Stimulated activated CD8-positive, alpha-beta memory T cell treated with anti-CD3 and anti-CD28 coated beads, Interleukin-4, amount 100 ng/mL, for 48 hours (primary cell): ENCODE results near the gene OR4D1.

Source experiments
- DNase-seq: peaks from one replicate; pipeline ENCODE4 v3.0.0-alpha.2; 2020

OR4D1 gene

GRCh38 chr17:58156839-58157803 lies 8.9 kb downstream of the OR4D1 start:
- DNase-seq, result peak; percentile 75

- DNase-seq, result no peak
Measured at GRCh38 chr17:58158181-58158580, 10.0 kb downstream of the OR4D1 start.

GRCh38 chr17:58161566-58161965 lies 13.4 kb downstream of the OR4D1 start:
- no peak for DNase-seq

GRCh38 chr17:58165981-58166380 lies 17.8 kb downstream of the OR4D1 start:
- no peak for DNase-seq

GRCh38 chr17:58166682-58167081 lies 18.5 kb downstream of the OR4D1 start, which contains the start of gene OR4D2:
TSS of gene OR4D2 (plus strand) at chr17:58166982. CDS start at chr17:58169656, 2,674 bp downstream.
- no peak for DNase-seq

GRCh38 chr17:58170622-58171021 lies 22.4 kb downstream of the OR4D1 start:
- DNase-seq, result no peak

GRCh38 chr17:58172369-58173071 lies 24.3 kb downstream of the OR4D1 start:
- no peak for DNase-seq

GRCh38 chr17:58174871-58175270 lies 26.7 kb downstream of the OR4D1 start:
- DNase-seq, result no peak

GRCh38 chr17:58176200-58176599 lies 28.0 kb downstream of the OR4D1 start:
- DNase-seq, result no peak

- DNase-seq, result no peak
Measured at GRCh38 chr17:58181796-58182195, 33.6 kb downstream of the OR4D1 start.

- no peak for DNase-seq
Measured at GRCh38 chr17:58183514-58183913, 35.3 kb downstream of the OR4D1 start.

GRCh38 chr17:58184308-58184985 lies 36.3 kb downstream of the OR4D1 start:
- no peak for DNase-seq

- DNase-seq, result no peak
Measured at GRCh38 chr17:58184986-58185761, 37.0 kb downstream of the OR4D1 start.

GRCh38 chr17:58186591-58186990 lies 38.4 kb downstream of the OR4D1 start:
- DNase-seq, result no peak

GRCh38 chr17:58187063-58187462 lies 38.9 kb downstream of the OR4D1 start:
- no peak for DNase-seq

- no peak for DNase-seq
Measured at GRCh38 chr17:58187675-58188074, 39.5 kb downstream of the OR4D1 start.

- DNase-seq, result no peak
Measured at GRCh38 chr17:58189436-58190146, 41.4 kb downstream of the OR4D1 start.

GRCh38 chr17:58191241-58191896 lies 43.2 kb downstream of the OR4D1 start:
- no peak for DNase-seq

GRCh38 chr17:58192612-58193011 lies 44.4 kb downstream of the OR4D1 start, which contains the start of gene EPX:
TSS of gene EPX (plus strand) at chr17:58192726. CDS start at chr17:58192847, 121 bp downstream.
- DNase-seq, result no peak

GRCh38 chr17:58193641-58194255 lies 45.6 kb downstream of the OR4D1 start:
- DNase-seq, result no peak
